HG03196 (cell line): ENCODE results near the gene IRX3.

Experiments
- ATAC-seq: cut with Tn5 transposase; IDR thresholded peaks from one replicate; pipeline ENCODE4 v1.9.1; 2021; ENCODE audit not compliant: unreplicated experiment

The IRX3 gene

GRCh38 chr16:54240271-54241129 lies 46.1 kb downstream of the IRX3 start:
- no peak for ATAC-seq

GRCh38 chr16:54239456-54239855 lies 47.1 kb downstream of the IRX3 start:
- no peak for ATAC-seq

- ATAC-seq: no peak
These were observed 49.8 kb downstream of the IRX3 start for GRCh38 chr16:54236773-54237172.

GRCh38 chr16:54233615-54234014 lies 53.0 kb downstream of the IRX3 start:
- ATAC-seq: no peak
